GM19240 (cell line): ENCODE measurements around the gene CSF2RB.
A peak's percentile ranks its signal among the peaks of the same experiment; 100 is the strongest.

Experiments used
- DNase-seq: peaks from one replicate; pipeline ENCODE4 v3.0.0; 2011; ENCODE audit warnings: low spot score; ENCODE audit not compliant: insufficient read length

Gene CSF2RB

GRCh38 chr22:36918586-36919284 is 5.3 kb downstream of the CSF2RB start:
- no peak for DNase-seq

- peak; percentile 40 for DNase-seq
Observed at GRCh38 chr22:36921309-36922104, 8.1 kb downstream of the CSF2RB start.

GRCh38 chr22:36922105-36922608 is 8.7 kb downstream of the CSF2RB start:
- DNase-seq, result no peak

GRCh38 chr22:36922711-36923110 is 9.3 kb downstream of the CSF2RB start:
- no peak for DNase-seq

GRCh38 chr22:36923131-36923788 is 9.8 kb downstream of the CSF2RB start:
- DNase-seq, result no peak

- no peak for DNase-seq
Observed at GRCh38 chr22:36924151-36924698, 10.8 kb downstream of the CSF2RB start.

- no peak for DNase-seq
Observed at GRCh38 chr22:36925388-36926290, 12.2 kb downstream of the CSF2RB start.

- no peak for DNase-seq
Observed at GRCh38 chr22:36926309-36926708, 12.9 kb downstream of the CSF2RB start.

- no peak for DNase-seq
Observed at GRCh38 chr22:36926721-36927435, 13.4 kb downstream of the CSF2RB start.

GRCh38 chr22:36927671-36928070 is 14.2 kb downstream of the CSF2RB start:
- DNase-seq, result no peak

- no peak for DNase-seq
Observed at GRCh38 chr22:36928196-36928595, 14.8 kb downstream of the CSF2RB start.

GRCh38 chr22:36928786-36929535 is 15.5 kb downstream of the CSF2RB start:
- no peak for DNase-seq

- no peak for DNase-seq
Observed at GRCh38 chr22:36929621-36930020, 16.2 kb downstream of the CSF2RB start.

- DNase-seq, result no peak
Observed at GRCh38 chr22:36930041-36930935, 16.9 kb downstream of the CSF2RB start.

GRCh38 chr22:36931446-36931845 is 18.0 kb downstream of the CSF2RB start:
- DNase-seq, result no peak

- DNase-seq, result no peak
Observed at GRCh38 chr22:36933629-36934417, 20.4 kb downstream of the CSF2RB start.
